H1 (cell line): ENCODE results near the gene ZNF143. TPM values are rescaled to one million over a fixed set of nuclear protein-coding genes. Genes with fewer than 3 reads are reported as not detected.

Experiments
- CTCF ChIA-PET: fragments of 300-600 bp; sonication (Branson Sonifier 250); formaldehyde crosslinking; loops from one replicate; lab custom pipeline; 2021; ENCODE audit not compliant: partially characterized antibody; lab: Charles Lee
- POLR2A ChIA-PET: fragments of 300-600 bp; sonication (Branson Sonifier 250); formaldehyde crosslinking; loops from one replicate; lab custom pipeline; 2021; ENCODE audit warnings: inconsistent platforms; ENCODE audit not compliant: partially characterized antibody; lab: Charles Lee
- DNase-seq, 2 experiments: peaks; one replicate each; pipeline versions ENCODE4 v3.0.0 to v3.0.0-alpha.2; 2010 to 2022; ENCODE audit warnings: low spot score in 2 of 2, low read depth in 1 of 2, mixed read lengths in 1 of 2
- FAIRE-seq: peaks from 2 replicates; lab custom pipeline; 2011; peaks lifted over from hg19 to GRCh38; lab: Jason Lieb, UNC
- H2AFZ ChIP-seq: 2 replicates; pipeline ENCODE4 v1.8.1; 2012; ENCODE audit warnings: low read length, inconsistent platforms
- H2AK5ac ChIP-seq: 2 replicates; pipeline ENCODE4 v1.6.1; 2013; ENCODE audit warnings: low read depth, low read length
- H2BK120ac ChIP-seq: replicated peaks from 2 replicates; pipeline ENCODE3; 2013; ENCODE audit warnings: low read depth, low read length, inconsistent platforms
- H2BK12ac ChIP-seq: 2 replicates; pipeline ENCODE4 v1.6.1; 2013; ENCODE audit warnings: low read depth, low read length
- H2BK15ac ChIP-seq: 2 replicates; pipeline ENCODE4 v1.6.1; 2013; ENCODE audit warnings: low read length
- H2BK20ac ChIP-seq: 2 replicates; pipeline ENCODE4 v1.6.1; 2013; ENCODE audit warnings: low read length
- H2BK5ac ChIP-seq: 2 replicates; pipeline ENCODE4 v1.6.1; 2013; ENCODE audit warnings: low read depth, low read length
- H3K14ac ChIP-seq: 2 replicates; pipeline ENCODE4 v1.6.1; 2013; ENCODE audit warnings: inconsistent platforms; ENCODE audit not compliant: insufficient read length
- H3K18ac ChIP-seq: 2 replicates; pipeline ENCODE4 v1.6.1; 2013; ENCODE audit warnings: low read length; ENCODE audit errors: extremely low read depth
- H3K23ac ChIP-seq: 2 replicates; pipeline ENCODE4 v1.6.1; 2013; ENCODE audit warnings: inconsistent platforms; ENCODE audit not compliant: insufficient read length
- H3K23me2 ChIP-seq: 2 replicates; pipeline ENCODE4 v1.6.1; 2013; ENCODE audit warnings: low read depth, low read length
- H3K27ac ChIP-seq: 2 replicates; pipeline ENCODE4 v1.6.1; 2011; ENCODE audit warnings: low read depth, low read length, inconsistent platforms
- H3K27me3 ChIP-seq, 4 experiments: replicated peaks in 1 of 4; 1 replicate in 1 of 4; 2 replicates in 3 of 4; pipeline versions ENCODE4 v1.6.1 to v1.8.1; 2011 to 2013; ENCODE audit warnings: low read length in 3 of 4, mild to moderate bottlenecking in 3 of 4, inconsistent platforms in 2 of 4, mixed read lengths in 2 of 4, moderate library complexity in 1 of 4; ENCODE audit not compliant: control insufficient read depth in 3 of 4, insufficient read depth in 3 of 4; ENCODE audit errors: extremely low read depth in 1 of 4
- H3K36me3 ChIP-seq, 4 experiments: 2 replicates each; pipeline versions ENCODE4 v1.6.1 to v1.8.1; 2011 to 2013; ENCODE audit warnings: mild to moderate bottlenecking in 4 of 4, low read length in 3 of 4, moderate library complexity in 2 of 4, control low read depth in 1 of 4, inconsistent platforms in 1 of 4; ENCODE audit not compliant: insufficient read depth in 4 of 4, control insufficient read depth in 2 of 4
- H3K4ac ChIP-seq: replicated peaks from 2 replicates; pipeline ENCODE3; 2013; ENCODE audit warnings: low read length, low read depth, mixed read lengths, inconsistent platforms; ENCODE audit not compliant: insufficient read length
- H3K4me1 ChIP-seq, 4 experiments: replicated peaks in 1 of 4; 1 replicate in 1 of 4; 2 replicates in 3 of 4; pipeline versions ENCODE4 v1.6.1 to v1.8.1; 2011 to 2013; ENCODE audit warnings: low read length in 3 of 4, inconsistent platforms in 2 of 4, mixed read lengths in 1 of 4; ENCODE audit not compliant: insufficient read depth in 4 of 4, control insufficient read depth in 3 of 4
- H3K4me2 ChIP-seq, 2 experiments: 2 replicates each; pipeline versions ENCODE4 v1.6.1 to v1.8.1; 2011 to 2013; ENCODE audit warnings: low read depth in 2 of 2, low read length in 2 of 2, control low read depth in 1 of 2, inconsistent platforms in 1 of 2, mild to moderate bottlenecking in 1 of 2; ENCODE audit not compliant: insufficient read depth in 1 of 2
- H3K4me3 ChIP-seq, 4 experiments: fragments of 200-600, 300-600 bp in 1 of 4; sonication (generic), shearing (Covaris generic), sonication (Bioruptor Twin) in 1 of 4; 2 replicates each; pipeline versions ENCODE4 v1.5.1 to v1.8.1; 2011 to 2016; ENCODE audit warnings: low read length in 4 of 4, low read depth in 3 of 4, control low read depth in 2 of 4, inconsistent platforms in 2 of 4, mild to moderate bottlenecking in 2 of 4, mixed read lengths in 1 of 4, moderate library complexity in 1 of 4; ENCODE audit not compliant: insufficient read depth in 2 of 4; ENCODE audit errors: extremely low read depth in 1 of 4
- H3K56ac ChIP-seq: replicated peaks from 2 replicates; pipeline ENCODE3; 2013; ENCODE audit warnings: low read depth, mild to moderate bottlenecking, mixed read lengths, low read length, inconsistent platforms; ENCODE audit not compliant: insufficient read length
- H3K79me1 ChIP-seq: 2 replicates; pipeline ENCODE4 v1.6.1; 2013; ENCODE audit warnings: low read depth, low read length, control low read depth
- H3K79me2 ChIP-seq, 2 experiments: 2 replicates each; pipeline versions ENCODE4 v1.6.1 to v1.8.1; 2012 to 2013; ENCODE audit warnings: low read length in 2 of 2, mild to moderate bottlenecking in 2 of 2, inconsistent platforms in 1 of 2; ENCODE audit not compliant: insufficient read depth in 2 of 2, control insufficient read depth in 1 of 2
- H3K9ac ChIP-seq, 4 experiments: replicated peaks in 1 of 4; 1 replicate in 1 of 4; 2 replicates in 3 of 4; pipeline versions ENCODE4 v1.6.1 to v1.8.1; 2011 to 2013; ENCODE audit warnings: low read depth in 3 of 4, low read length in 3 of 4, control low read depth in 2 of 4, mild to moderate bottlenecking in 2 of 4, moderate library complexity in 2 of 4, inconsistent platforms in 1 of 4; ENCODE audit errors: extremely low read depth in 1 of 4
- H3K9me3 ChIP-seq, 2 experiments: 2 replicates each; pipeline versions ENCODE4 v1.6.1 to v1.8.1; 2012 to 2013; ENCODE audit warnings: mild to moderate bottlenecking in 2 of 2, moderate library complexity in 2 of 2, control low read depth in 1 of 2, inconsistent platforms in 1 of 2, low read depth in 1 of 2, low read length in 1 of 2, mixed read lengths in 1 of 2; ENCODE audit not compliant: insufficient read depth in 2 of 2
- H4K20me1 ChIP-seq, 2 experiments: replicated peaks in 1 of 2; 2 replicates each; pipeline versions ENCODE3 to v1.8.1; 2011 to 2013; ENCODE audit warnings: inconsistent platforms in 2 of 2, low read length in 2 of 2, mild to moderate bottlenecking in 1 of 2; ENCODE audit not compliant: insufficient read depth in 2 of 2, control insufficient read depth in 1 of 2
- H4K5ac ChIP-seq: 2 replicates; pipeline ENCODE4 v1.6.1; 2013; ENCODE audit warnings: low read length, low read depth, mixed read lengths, inconsistent platforms; ENCODE audit not compliant: insufficient read length
- H4K8ac ChIP-seq: 2 replicates; pipeline ENCODE4 v1.8.0; 2013; ENCODE audit warnings: mild to moderate bottlenecking, moderate library complexity, low read length, inconsistent platforms; ENCODE audit not compliant: insufficient read depth; ENCODE audit errors: extremely low read depth
- H4K91ac ChIP-seq: replicated peaks from 2 replicates; pipeline ENCODE3; 2013; ENCODE audit warnings: low read length, mixed read lengths, inconsistent platforms; ENCODE audit not compliant: insufficient read length
- BACH1 ChIP-seq: IDR thresholded peaks from 2 replicates; pipeline ENCODE4 v1.6.1; 2012; ENCODE audit warnings: low read length, improper control_type of control experiment
- POLR2A ChIP-seq, 2 experiments: IDR thresholded peaks; 1 replicate in 1 of 2; 2 replicates in 1 of 2; pipeline ENCODE4 v1.6.1; 2011; ENCODE audit warnings: low read depth in 2 of 2, low read length in 2 of 2, mild to moderate bottlenecking in 2 of 2; ENCODE audit errors: control extremely low read depth in 1 of 2
- POLR2AphosphoS5 ChIP-seq: IDR thresholded peaks from 2 replicates; pipeline ENCODE4 v1.6.1; 2011; ENCODE audit warnings: low read depth, low read length
- WGBS, 2 experiments: shearing (Covaris generic) in 1 of 2; methylation state at CpG; one replicate each; pipeline versions ENCODE4 v1.1.6 to v1.1.7; 2013 to 2015; ENCODE audit warnings: low lambda C conversion rate in 2 of 2, mixed read lengths in 2 of 2, inconsistent platforms in 1 of 2, low coverage in 1 of 2, missing lambda C conversion rate in 1 of 2; ENCODE audit not compliant: insufficient replicate concordance in 2 of 2, insufficient coverage in 1 of 2, insufficient read length in 1 of 2; ENCODE audit errors: extremely low coverage in 1 of 2, missing lambda C conversion rate in 1 of 2; 5-methylcytosine and 5-hydroxymethylcytosine counted together
- polyA plus RNA-seq, 7 experiments: library from polyadenylated mRNA; depleted of rRNA in 3 of 7; stranded (reverse) in 5 of 7; unstranded in 2 of 7; fragments of >200 nt in 5 of 7; fragments of 200-250 nt in 2 of 7; gene quantifications; 1 replicate in 5 of 7; 2 replicates in 1 of 7; 4 replicates in 1 of 7; pipeline versions ENCODE4 v1.2.1 to v1.2.3, GENCODE V29; 2011 to 2013; ENCODE audit warnings: missing spikeins in 2 of 7, mixed read lengths in 2 of 7
- total RNA-seq: library from RNA; stranded (reverse); fragmentation: NEBNext Ultra II Directional; extraction: Animal tissue kit (Norgen Biotek cat#: 25700); gene quantifications from 2 replicates; pipeline ENCODE4 v1.2.1, GENCODE V29; 2021

Gene ZNF143
- total and polyA plus RNA-seq, 2 of the 8 experiments (the other 6 are each of a cell fraction or from before 2014, with no cell fraction given), result 43.0 to 69.2 TPM

- no peak overlapping the region for H2AFZ ChIP-seq
- TF ChIP-seq POLR2A (IDR thresholded peaks at IDR 0.05; ENCODE audit: control extremely low read depth in 1 of 2, low read depth in 2 of 2, low read length in 2 of 2) (0 out of 3 replicates have a peak, but pooled peaks of 1 of the 2 experiments have one; percentile 9), BACH1 (no peak), POLR2AphosphoS5 (peak; percentile 48; the same call in 1 of the 2 replicates)
- no peak overlapping the region for H3K4ac ChIP-seq
- DNase-seq (peak in 1 of 2 experiments; percentile 47), FAIRE-seq (no peak)
- H3K4me1 ChIP-seq, result no peaks in the 10 kb centered on the region
- no peak overlapping the region for H3K14ac ChIP-seq
- H3K79me1 ChIP-seq, result no peaks in the 10 kb centered on the region
- POLR2A ChIA-PET, result interaction anchor here (0.6 to 6.5 kb wide), 9 partner anchors 9 to 186 kb away, joined by 3 to 78 read pairs (median 4); partner anchors contain the start of gene ZNF143
- H4K20me1 ChIP-seq, result no peaks in the 10 kb centered on the region
- H3K79me2 ChIP-seq, result no peaks in the 10 kb centered on the region
- peaks cover 3 to 30% (median 13%) of the 10 kb centered on the region in 4 experiments; a peak in 6 of 8 replicates for H3K36me3 ChIP-seq
- CTCF ChIA-PET, result no interaction called here
- H3K4me2 ChIP-seq, result no peak overlapping the region
- H2BK20ac ChIP-seq, result no peak overlapping the region
- no peak overlapping the region for H3K4me3 ChIP-seq
- no peak overlapping the region for H2BK120ac ChIP-seq
- no peak overlapping the region for H2AK5ac ChIP-seq
- H3K23me2 ChIP-seq, result no peaks in the 10 kb centered on the region
- H3K18ac ChIP-seq, result no peak overlapping the region
- H3K23ac ChIP-seq, result no peak overlapping the region
- H2BK5ac ChIP-seq, result no peak overlapping the region
- no peak overlapping the region for H3K9ac ChIP-seq
- H3K56ac ChIP-seq, result no peak overlapping the region
- H3K27me3 ChIP-seq, result no peaks in the 10 kb centered on the region
- H2BK12ac ChIP-seq, result no peak overlapping the region
- peaks cover 7 to 9% of the 10 kb centered on the region in 2 experiments; a peak in 3 of 4 replicates for H3K9me3 ChIP-seq
- no peak overlapping the region for H4K91ac ChIP-seq
- no peak overlapping the region for H4K8ac ChIP-seq
- H3K27ac ChIP-seq, result no peak overlapping the region
- H2BK15ac ChIP-seq, result no peak overlapping the region
- no peak overlapping the region for H4K5ac ChIP-seq
- 98% methylated on average over 7 of the region's 9 CpGs; no CpG with 5 or more reads in 1 of the 2 experiments for WGBS, 2 experiments
Measured at GRCh38 chr11:9448576-9449352, 12.0 kb upstream of the ZNF143 start.
